Kidney epithelial cell (primary cell): ENCODE results near the gene KRT73. TPM values are rescaled to one million over a fixed set of nuclear protein-coding genes. Genes with fewer than 3 reads are reported as not detected.
"Not testable (repeated sequence)": the region's sequence is repeated elsewhere in the genome, so short reads cannot be mapped to it uniquely, and the experiment has no call there.

Source experiments
- DNase-seq: peaks from one replicate; pipeline ENCODE4 v3.0.0-alpha.2; 2010; ENCODE audit warnings: low read depth
- H3K27me3 ChIP-seq: 2 replicates; pipeline ENCODE4 v1.6.0; 2011; ENCODE audit warnings: low read length; ENCODE audit not compliant: control insufficient read depth, insufficient read depth
- H3K36me3 ChIP-seq: 2 replicates; pipeline ENCODE4 v1.5.1; 2011; ENCODE audit warnings: low read length; ENCODE audit not compliant: control insufficient read depth, insufficient read depth
- H3K4me3 ChIP-seq: 2 replicates; pipeline ENCODE4 v1.5.1; 2011; ENCODE audit warnings: low read depth, mild to moderate bottlenecking, control low read depth, low read length
- CTCF ChIP-seq: IDR thresholded peaks from 2 replicates; pipeline ENCODE4 v1.5.1; 2011; ENCODE audit warnings: mild to moderate bottlenecking, moderate library complexity, low read length, control low read depth, inconsistent platforms; ENCODE audit not compliant: insufficient read depth, poor library complexity, severe bottlenecking
- total RNA-seq: library from RNA; depleted of rRNA; stranded (reverse); fragments of >200 nt; gene quantifications from 2 replicates; pipeline ENCODE4 v1.2.3, GENCODE V29; 2015

KRT73 gene
- total RNA-seq, 1 donor from 2014 or later = not detected

GRCh38 chr12:52601671-52602070 lies 16.7 kb downstream of the KRT73 start:
- no peak for DNase-seq
- H3K4me3 ChIP-seq = no peak overlapping the region
- H3K36me3 ChIP-seq = no peaks in the 10 kb centered on the region
- H3K27me3 ChIP-seq = peaks cover 43% of the 10 kb centered on the region
- TF ChIP-seq CTCF = no peak

GRCh38 chr12:52600941-52601481 lies 17.3 kb downstream of the KRT73 start, which contains the start of gene KRT72:
TSS of gene KRT72 (minus strand) at chr12:52601463. CDS start at chr12:52601452, 11 bp downstream.
- peaks cover 43% of the 10 kb centered on the region for H3K27me3 ChIP-seq
- no peak for DNase-seq
- H3K36me3 ChIP-seq = no peaks in the 10 kb centered on the region
- H3K4me3 ChIP-seq = no peak within 1 kb of the TSS
- no peak for TF ChIP-seq CTCF

- no peak for DNase-seq
- H3K4me3 ChIP-seq = no peak overlapping the region
- no peak for TF ChIP-seq CTCF
- no peaks in the 10 kb centered on the region for H3K36me3 ChIP-seq
- H3K27me3 ChIP-seq = peaks cover 43% of the 10 kb centered on the region
These were observed 17.9 kb downstream of the KRT73 start for GRCh38 chr12:52600475-52600874.

GRCh38 chr12:52600071-52600470 lies 18.3 kb downstream of the KRT73 start:
- Histone ChIP-seq H3K4me3 (no peak overlapping the region), H3K36me3 (no peaks in the 10 kb centered on the region), H3K27me3 (peaks cover 43% of the 10 kb centered on the region)
- TF ChIP-seq CTCF = no peak
- DNase-seq = no peak

GRCh38 chr12:52598966-52599365 lies 19.4 kb downstream of the KRT73 start:
- Histone ChIP-seq H3K4me3 (no peak overlapping the region), H3K36me3 (no peaks in the 10 kb centered on the region), H3K27me3 (peaks cover 41% of the 10 kb centered on the region)
- TF ChIP-seq CTCF = no peak
- DNase-seq = no peak

GRCh38 chr12:52594237-52594636 lies 24.1 kb downstream of the KRT73 start:
- not testable (repeated sequence) for H3K36me3 ChIP-seq, H3K4me3 ChIP-seq, DNase-seq
- H3K27me3 ChIP-seq = peaks cover 12% of the 10 kb centered on the region
